GM12878 (cell line): ENCODE data around the gene STEAP1B.

ENCODE experiments used
- CEBPB ChIP-seq, 2 experiments: fragments of 150-350 bp in 1 of 2; IDR thresholded peaks; 2 replicates each; pipeline ENCODE4 v1.6.1; 2012 to 2014; ENCODE audit warnings: low read depth in 2 of 2, low read length in 2 of 2, borderline replicate concordance in 1 of 2, inconsistent platforms in 1 of 2
- CHD2 ChIP-seq: IDR thresholded peaks from 2 replicates; pipeline ENCODE4 v1.6.1; 2011; ENCODE audit warnings: low read depth, low read length, improper control_type of control experiment, borderline replicate concordance
- EZH2 ChIP-seq: IDR thresholded peaks from 2 replicates; pipeline ENCODE4 v1.6.1; 2012; ENCODE audit warnings: low read depth, mild to moderate bottlenecking, control low read depth, inconsistent platforms, low read length, borderline replicate concordance; ENCODE audit not compliant: control insufficient read depth
- HDAC2 ChIP-seq: fragments of 200-600 bp; sonication (generic); IDR thresholded peaks from 2 replicates; pipeline ENCODE4 v1.6.1; 2017
- MXI1 ChIP-seq: fragments of 150-350 bp; IDR thresholded peaks from 2 replicates; pipeline ENCODE4 v1.6.1; 2011; ENCODE audit warnings: low read depth, mild to moderate bottlenecking, inconsistent platforms, low read length, improper control_type of control experiment
- PAX8 ChIP-seq: fragments of 450-650 bp; IDR thresholded peaks from 2 replicates; pipeline ENCODE4 v1.6.1; 2017; ENCODE audit warnings: mild to moderate bottlenecking, moderate library complexity
- RAD21 ChIP-seq: IDR thresholded peaks from 2 replicates; pipeline ENCODE4 v1.6.1; 2011; ENCODE audit warnings: mild to moderate bottlenecking, low read depth, low read length, moderate library complexity; ENCODE audit not compliant: insufficient read depth
- RELA ChIP-seq: fragments of 450-650 bp; IDR thresholded peaks from 2 replicates; pipeline ENCODE4 v1.8.0; 2014; ENCODE audit warnings: borderline replicate concordance; ENCODE audit not compliant: partially characterized antibody
- SREBF1 ChIP-seq: IDR thresholded peaks from 2 replicates; pipeline ENCODE4 v1.6.1; 2012; ENCODE audit warnings: mild to moderate bottlenecking, low read length
- STAT3 ChIP-seq: IDR thresholded peaks from 2 replicates; pipeline ENCODE4 v1.6.1; 2011; ENCODE audit warnings: low read depth, low read length, improper control_type of control experiment
- TCF7 ChIP-seq: IDR thresholded peaks from 2 replicates; pipeline ENCODE4 v1.6.1; 2014; ENCODE audit warnings: antibody characterized with exemption, borderline replicate concordance
- TF ChIP-seq, protein P1 (sequence below), 3 experiments: IDR thresholded peaks in 2 of 3; conservative IDR thresholded peaks in 1 of 3; 2 replicates each; pipeline ENCODE4 v1.5.1; 2011; ENCODE audit warnings: low read depth in 3 of 3, low read length in 3 of 3, mild to moderate bottlenecking in 3 of 3, control low read depth in 2 of 3, moderate library complexity in 2 of 3, inconsistent platforms in 1 of 3, mixed read lengths in 1 of 3; ENCODE audit not compliant: control insufficient read depth in 2 of 3, insufficient read depth in 1 of 3; ENCODE audit errors: extremely low read depth in 1 of 3

GRCh38 chr7:22435720-22436119, 64.3 kb downstream of the STEAP1B start:
- TF ChIP-seq HDAC2 (no peak), SREBF1 (no peak), PAX8 (no peak), MXI1 (no peak), STAT3 (no peak), RAD21 (no peak), EZH2 (no peak), CEBPB (IDR thresholded peaks at IDR 0.05; ENCODE audit: borderline replicate concordance in 1 of 2, low read depth in 2 of 2, low read length in 2 of 2) (no peak), RELA (no peak), TCF7 (no peak), CHD2 (no peak)
- TF ChIP-seq, protein P1, sequence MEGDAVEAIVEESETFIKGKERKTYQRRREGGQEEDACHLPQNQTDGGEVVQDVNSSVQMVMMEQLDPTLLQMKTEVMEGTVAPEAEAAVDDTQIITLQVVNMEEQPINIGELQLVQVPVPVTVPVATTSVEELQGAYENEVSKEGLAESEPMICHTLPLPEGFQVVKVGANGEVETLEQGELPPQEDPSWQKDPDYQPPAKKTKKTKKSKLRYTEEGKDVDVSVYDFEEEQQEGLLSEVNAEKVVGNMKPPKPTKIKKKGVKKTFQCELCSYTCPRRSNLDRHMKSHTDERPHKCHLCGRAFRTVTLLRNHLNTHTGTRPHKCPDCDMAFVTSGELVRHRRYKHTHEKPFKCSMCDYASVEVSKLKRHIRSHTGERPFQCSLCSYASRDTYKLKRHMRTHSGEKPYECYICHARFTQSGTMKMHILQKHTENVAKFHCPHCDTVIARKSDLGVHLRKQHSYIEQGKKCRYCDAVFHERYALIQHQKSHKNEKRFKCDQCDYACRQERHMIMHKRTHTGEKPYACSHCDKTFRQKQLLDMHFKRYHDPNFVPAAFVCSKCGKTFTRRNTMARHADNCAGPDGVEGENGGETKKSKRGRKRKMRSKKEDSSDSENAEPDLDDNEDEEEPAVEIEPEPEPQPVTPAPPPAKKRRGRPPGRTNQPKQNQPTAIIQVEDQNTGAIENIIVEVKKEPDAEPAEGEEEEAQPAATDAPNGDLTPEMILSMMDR (IDR thresholded peaks at IDR 0.05 in 2 of 3, conservative IDR thresholded peaks at IDR 0.05 in 1 of 3; ENCODE audit: control insufficient read depth in 2 of 3, extremely low read depth in 1 of 3, insufficient read depth in 1 of 3, low read depth in 3 of 3, low read length in 3 of 3): no peak
